ENCODE measurements around the gene GRK2.

DNA sequence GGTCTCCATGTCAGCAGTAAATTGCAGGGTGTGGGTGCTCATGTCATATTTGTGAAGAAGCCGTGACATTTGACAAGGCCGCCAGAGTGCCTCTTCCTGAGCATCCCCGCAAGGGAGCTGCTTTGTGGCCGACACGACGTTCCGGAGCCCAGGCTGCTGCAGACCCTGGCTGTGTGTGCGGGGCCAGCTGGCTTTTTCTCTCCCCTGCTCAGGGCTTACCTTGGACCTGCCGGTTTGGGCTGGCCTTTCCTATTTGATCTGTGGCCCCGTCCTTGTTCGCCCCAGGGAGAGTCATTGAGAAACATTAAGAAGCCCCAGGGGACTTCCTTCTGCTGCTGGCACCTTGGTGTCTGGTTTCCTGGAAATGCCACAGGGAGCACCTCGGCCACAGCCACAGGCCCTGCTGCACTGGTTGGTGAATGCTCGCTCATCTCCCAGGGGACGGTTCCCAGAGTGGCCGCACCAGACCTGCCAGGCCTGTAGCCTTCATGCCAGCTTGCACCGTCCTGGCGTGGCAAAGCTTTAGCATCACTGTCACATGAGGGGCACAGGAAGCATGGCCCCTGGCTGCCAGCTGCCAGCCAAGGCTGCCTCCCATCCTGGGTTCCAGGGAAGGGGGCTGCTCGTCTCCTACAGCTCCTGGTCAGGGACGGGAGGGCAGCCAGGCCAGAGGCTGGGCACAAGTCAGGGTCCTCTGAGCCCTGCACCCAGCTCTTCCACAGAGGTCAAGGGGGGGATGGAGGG lies 5.4 kb downstream of the GRK2 start:
- TF ChIP-seq CTCF (IDR thresholded peaks at IDR 0.05; ENCODE audit: poor library complexity, severe bottlenecking): no peak
- no peak for TF ChIP-seq SMC3 (conservative IDR thresholded peaks at IDR 0.05; ENCODE audit: poor library complexity)

All from neural cell (in vitro differentiated cells).